Raji (cell line): ENCODE data around the gene LIN7B.

Experiments used
- POLR2A ChIP-seq: IDR thresholded peaks from 2 replicates; pipeline ENCODE4 v1.6.1; 2011; ENCODE audit warnings: low read depth, low read length, control low read depth; ENCODE audit not compliant: insufficient read depth

Gene LIN7B

DNA sequence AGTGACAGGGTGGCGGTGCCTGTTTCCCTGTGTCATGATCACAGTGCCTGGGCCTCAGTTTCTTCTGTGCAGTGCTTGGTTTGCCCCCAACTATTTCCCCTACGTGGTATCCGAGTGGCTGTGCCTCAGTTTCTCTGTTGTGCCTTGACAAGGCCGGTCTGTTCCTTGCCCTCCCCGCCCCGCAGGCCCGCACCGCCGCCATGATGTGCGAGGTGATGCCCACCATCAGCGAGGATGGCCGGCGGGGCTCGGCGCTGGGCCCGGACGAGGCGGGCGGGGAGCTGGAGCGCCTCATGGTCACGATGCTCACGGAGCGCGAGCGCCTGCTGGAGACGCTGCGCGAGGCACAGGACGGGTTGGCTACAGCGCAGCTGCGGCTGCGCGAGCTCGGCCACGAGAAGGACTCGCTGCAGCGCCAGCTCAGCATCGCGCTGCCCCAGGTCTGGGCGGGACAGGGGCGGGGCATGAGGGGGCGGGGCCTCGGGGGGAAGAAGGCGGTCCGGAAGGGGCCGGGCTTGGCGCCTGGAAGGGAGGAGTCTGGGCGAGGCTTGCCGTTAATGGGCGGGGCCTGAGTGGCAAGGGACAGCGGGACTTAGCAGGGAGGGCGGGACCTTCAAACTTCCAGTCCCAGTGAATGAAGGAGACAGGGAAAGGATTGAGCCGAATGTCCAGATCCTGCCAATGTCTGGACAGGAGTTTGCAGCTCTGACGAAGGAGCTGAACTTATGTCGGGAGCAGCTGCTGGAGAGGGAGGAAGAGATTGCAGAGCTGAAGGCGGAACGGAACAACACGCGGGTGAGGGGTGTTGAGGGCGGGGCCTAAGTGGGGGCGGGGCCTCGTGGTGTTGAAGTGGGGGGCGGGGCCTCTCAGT is 13.7 kb downstream of the LIN7B start:
- TF ChIP-seq POLR2A, result peak; percentile 64

DNA sequence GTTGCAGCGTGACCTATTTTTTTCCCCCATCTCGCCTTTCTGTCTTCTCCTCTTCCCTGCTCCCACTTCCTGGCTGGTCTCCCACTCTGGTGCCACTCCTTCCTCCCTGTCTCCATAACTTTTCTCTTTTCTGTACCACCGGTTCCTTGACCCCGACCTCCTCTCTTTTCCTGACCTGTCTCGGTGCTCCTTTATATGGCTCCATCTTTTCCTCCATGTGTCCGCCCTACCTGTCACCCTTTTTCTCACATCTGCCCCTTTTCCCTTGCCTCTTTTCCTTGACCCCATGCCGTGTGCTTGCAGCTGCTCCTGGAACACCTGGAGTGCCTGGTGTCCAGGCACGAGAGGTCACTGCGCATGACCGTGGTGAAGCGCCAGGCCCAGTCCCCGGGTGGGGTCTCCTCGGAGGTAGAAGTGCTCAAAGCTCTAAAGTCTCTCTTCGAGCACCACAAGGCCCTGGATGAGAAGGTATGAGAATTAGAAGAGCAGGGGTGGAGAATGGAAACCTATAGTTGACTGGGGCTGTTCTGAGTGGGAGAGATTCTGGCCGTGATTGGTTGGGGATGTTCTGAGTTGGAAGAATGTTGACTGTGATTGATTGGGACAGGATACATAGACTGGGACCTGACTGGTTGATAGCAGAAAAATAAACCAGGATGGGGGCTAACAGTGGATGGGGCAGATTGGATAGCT is 14.5 kb downstream of the LIN7B start:
- TF ChIP-seq POLR2A, result no peak

DNA sequence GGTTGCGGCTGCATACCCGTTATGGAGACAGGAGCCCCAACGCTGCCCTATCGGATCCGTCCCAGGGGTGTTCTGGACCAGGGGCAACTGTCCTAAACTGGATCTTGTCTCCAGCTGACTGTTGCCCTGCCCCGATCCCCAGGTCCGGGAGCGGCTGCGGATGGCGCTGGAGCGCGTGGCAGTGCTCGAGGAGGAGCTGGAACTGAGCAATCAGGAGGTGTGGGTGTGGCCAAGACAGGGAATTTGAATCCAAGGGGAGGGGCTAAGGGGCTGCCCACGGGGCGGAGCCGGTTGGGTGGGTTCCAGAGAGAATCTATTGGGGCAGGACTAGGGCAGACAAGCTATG is 15.0 kb downstream of the LIN7B start:
- no peak for TF ChIP-seq POLR2A

DNA sequence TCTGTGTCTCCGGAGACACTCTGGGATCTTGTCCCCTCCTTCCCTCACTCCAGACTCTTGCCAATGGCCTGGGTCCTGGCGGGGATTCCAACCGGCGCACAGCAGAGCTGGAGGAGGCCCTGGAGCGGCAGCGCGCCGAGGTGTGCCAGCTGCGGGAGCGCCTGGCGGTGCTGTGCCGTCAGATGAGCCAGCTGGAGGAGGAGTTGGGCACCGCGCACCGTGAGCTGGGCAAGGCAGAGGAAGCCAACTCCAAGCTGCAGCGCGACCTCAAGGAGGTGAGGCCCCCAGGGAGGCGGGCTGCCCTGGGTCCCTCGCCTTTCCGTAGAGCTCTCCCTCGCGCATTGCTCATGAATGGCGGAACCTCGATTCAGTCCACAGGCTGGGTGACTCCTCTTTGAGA is 16.2 kb downstream of the LIN7B start:
- no peak for TF ChIP-seq POLR2A

DNA sequence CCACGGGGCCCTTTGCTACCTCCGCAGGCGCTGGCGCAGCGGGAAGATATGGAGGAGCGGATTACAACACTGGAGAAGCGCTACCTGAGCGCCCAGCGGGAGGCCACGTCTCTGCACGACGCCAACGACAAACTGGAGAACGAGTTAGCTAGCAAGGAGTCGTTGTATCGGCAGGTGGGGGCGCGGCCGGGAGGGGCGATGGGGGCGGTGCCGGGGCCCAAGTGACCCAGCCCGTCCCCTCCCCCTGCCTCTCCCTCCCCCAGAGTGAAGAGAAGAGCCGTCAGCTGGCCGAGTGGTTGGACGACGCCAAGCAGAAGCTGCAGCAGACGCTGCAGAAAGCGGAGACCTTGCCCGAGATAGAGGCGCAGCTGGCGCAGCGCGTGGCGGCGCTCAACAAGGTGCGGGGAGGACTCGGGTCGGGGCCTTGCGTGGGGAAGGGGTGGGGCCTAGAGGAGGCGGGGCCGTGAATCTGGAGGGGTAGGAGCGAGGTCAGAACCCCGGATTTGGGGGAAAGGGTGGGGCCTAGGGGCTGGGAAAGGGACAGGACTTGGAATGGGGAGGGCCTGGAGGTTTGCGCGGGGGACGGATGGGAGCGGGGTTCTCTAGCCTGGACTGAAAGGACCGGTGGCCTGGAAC is 18.9 kb downstream of the LIN7B start:
- no peak for TF ChIP-seq POLR2A

DNA sequence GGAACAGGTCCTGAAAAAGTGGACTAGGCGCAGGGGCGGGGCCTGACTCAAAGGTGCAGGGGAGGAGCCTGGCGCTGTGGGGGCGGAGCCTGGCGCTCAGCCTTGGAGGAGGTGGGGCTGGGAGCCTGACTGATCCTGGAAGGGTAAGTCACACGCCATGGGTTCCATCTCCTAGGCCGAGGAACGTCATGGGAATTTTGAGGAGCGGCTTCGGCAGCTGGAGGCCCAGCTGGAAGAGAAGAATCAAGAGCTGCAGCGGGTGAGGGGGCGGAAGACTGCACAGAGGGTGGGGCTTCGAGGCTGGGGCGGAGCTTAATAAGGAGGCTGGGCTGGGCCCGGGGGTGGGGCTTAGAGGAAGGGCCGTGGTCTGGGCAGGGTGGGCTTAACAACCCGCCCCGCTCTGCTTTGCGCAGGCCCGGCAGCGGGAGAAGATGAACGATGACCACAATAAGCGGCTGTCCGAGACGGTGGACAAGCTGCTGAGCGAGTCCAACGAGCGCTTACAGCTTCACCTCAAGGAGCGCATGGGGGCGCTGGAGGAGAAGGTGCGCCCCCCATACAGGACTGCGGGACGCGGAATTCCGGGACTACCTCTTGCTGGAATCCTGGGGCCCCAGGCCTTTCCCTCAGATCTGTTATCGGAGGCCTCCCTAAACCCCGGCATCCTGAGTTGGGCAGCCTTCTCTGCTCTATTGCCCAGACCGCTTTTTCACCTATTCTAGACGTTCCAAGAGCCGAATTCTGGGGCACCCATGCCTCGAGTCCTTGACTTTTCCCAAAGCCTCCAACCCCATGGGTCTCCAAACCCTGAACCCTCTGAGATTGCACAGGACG is 19.7 kb downstream of the LIN7B start:
- no peak for TF ChIP-seq POLR2A

DNA sequence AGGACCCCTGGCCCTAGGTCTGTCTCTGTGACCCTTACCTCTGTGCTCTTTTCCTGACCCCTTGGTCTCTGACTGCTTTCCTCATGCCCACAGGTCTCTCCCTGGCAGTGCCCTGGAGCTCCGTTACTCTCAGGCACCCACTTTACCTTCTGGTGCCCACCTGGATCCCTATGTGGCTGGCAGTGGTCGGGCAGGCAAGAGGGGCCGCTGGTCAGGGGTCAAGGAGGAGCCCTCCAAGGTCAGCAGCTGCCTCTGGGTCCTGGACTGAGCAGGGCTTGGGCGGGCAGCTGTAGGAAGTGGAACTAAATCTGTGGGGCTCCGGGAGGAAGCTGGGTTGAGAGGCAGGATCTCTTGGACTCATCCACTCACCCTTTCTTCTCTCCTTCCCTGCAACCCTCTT is 21.5 kb downstream of the LIN7B start:
- TF ChIP-seq POLR2A, result no peak

DNA sequence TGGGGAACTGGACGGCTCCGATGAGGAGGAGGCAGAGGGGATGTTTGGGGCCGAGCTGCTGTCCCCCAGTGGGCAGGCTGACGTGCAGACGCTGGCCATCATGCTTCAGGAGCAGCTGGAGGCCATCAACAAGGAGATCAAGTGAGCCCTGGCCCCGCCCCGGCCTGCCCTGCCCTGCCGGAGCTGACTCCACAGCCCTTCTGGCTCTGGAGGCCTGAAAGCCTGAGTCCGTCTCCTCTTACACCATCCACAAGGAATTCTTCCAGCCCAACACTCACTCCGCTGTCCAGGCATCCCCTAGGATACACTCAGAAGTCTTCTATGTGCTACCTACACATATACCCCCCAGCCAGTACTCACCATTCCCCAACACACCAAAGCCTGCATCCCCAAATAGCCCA is 22.6 kb downstream of the LIN7B start:
- no peak for TF ChIP-seq POLR2A

DNA sequence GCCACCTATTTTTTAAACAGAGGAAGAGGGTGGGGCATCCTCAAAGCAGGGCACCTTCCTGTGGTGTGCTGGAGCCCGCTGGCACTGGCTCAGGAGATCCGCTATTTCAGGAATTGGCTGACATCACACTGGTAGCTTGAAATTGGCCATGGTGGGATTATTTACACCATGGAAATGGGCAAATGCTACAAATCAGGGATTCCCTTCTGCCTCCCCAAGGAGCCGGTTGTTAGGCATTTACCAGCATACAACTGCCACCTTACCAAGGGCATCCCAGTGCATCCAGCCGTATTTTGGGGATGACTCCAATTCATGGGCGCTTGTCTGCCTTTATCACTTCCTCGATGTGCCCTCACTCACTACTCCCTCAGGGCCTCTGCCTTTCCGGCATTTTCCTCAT is 26.8 kb downstream of the LIN7B start:
- no peak for TF ChIP-seq POLR2A

DNA sequence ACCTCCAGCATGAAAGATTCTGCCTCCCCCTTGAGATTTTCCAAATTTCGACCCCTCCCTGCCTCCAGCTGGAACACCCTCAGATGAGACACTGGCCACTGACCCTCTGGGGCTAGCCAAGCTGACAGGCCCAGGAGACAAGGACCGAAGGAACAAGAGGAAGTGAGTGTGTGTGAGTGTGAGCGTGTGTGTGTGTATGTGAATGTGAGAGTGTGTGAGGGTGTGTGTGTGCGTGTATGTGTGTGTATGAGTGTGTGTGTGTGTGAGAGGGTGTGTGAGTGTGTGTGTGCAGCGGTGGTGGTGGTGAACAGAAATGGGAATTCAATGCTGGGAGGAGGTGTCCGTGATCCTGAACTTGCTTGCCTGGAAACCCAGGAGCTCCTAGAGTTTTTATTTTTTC is 27.2 kb downstream of the LIN7B start:
- TF ChIP-seq POLR2A, result no peak

DNA sequence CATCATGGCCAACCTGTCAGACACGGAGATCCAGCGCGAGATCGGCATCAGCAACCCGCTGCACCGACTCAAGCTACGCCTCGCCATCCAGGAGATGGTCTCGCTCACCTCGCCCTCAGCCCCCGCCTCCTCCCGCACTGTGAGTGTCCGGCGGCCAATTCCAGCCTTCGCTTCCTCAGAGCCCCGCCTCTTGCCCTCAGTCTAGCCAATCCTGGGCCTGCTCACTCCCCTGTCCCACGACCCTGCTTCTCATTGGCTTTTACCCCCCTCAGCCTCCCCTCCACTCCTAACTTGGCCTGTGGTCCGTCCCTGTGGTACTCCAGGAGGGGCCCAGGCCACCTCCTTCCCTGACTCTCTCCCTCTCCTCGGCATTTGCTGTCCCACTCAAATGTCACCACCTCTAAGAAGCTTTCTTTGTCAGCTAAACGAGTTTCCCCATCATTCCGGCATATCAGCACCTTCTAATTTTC is 28.7 kb downstream of the LIN7B start:
- TF ChIP-seq POLR2A, result peak; percentile 78

DNA sequence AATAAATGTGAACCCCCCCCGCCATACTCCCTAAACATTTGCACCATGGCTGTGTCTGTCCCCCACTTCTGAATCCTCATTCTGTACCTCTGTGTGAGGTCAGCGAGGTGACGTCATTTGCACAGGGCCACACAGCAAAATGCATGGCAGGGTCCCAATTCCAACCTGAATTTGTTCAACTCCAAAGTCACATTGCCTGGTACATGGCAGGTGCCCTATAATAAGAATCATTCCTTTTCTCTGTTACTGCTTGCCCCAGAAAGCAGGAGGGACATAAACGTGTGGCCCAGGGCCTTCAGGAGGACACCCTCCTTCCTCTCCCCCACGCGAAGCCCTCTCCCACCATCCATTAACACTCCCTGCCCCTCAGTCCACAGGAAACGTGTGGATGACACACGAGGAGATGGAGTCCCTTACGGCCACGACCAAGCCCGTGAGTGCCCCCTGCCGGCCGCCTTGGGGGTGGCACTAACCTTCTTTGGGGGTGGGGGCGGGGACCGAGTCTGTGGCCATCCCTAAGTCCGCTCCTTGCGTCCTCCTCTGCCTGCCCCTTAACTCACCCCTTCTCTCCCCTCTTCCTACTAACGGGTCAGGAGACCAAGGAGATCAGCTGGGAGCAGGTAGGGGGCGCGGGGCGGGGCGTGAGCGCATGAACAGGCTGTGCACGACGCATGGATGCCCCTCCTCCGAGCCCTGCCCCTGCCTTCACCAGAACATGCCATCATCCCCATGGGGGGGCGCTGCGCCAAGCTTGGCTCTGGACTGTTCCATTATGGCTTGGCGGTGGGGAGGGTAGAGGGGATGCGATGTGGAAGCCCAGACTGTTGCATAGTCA is 31.6 kb downstream of the LIN7B start:
- TF ChIP-seq POLR2A, result 0 out of 2 replicates have a peak, but pooled peaks have one; percentile 38

DNA sequence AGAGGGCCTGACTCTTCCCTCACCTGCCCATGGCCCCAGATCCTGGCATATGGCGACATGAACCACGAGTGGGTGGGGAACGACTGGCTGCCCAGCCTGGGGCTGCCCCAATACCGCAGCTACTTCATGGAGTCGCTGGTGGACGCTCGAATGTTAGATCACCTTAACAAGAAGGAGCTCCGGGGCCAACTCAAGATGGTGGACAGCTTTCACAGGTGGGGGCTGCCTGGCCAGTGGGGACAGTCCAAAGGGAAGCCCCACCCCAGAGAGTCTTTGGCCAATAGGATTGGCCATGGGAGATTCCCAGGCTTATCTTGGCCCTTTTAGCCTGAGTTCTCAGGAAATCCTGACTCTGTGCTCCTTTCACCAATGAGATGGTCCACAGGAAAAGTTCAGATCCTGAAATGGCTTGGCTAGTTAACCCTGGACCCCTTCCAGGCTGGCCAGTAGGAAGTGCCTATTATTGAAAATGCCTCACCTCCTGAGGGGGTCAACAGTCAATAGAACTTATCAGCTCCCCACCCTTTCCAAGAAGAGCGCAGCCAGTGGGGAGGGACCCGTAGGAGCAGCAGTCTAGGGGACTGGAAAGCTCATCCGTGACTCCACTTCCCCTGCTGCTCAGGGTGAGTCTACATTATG is 34.0 kb downstream of the LIN7B start:
- TF ChIP-seq POLR2A, result no peak
